Esophagus mucosa (tissue), 1 donor: ENCODE data around the gene CHRNA3. TPM values are rescaled to one million over a fixed set of nuclear protein-coding genes. Genes with fewer than 3 reads are reported as not detected.

Experiments used
- ATAC-seq: fragments of 200-7000 bp; cut with Tn5 transposase; one replicate; pipeline ENCODE4 v1.9.1; 2020
- total RNA-seq: library from RNA; stranded (reverse); gene quantifications from one replicate; pipeline ENCODE4 v1.2.4, GENCODE V29; 2023
- donor health status: DM: yes; HTN: yes; CAD: no.

The CHRNA3 gene
- total RNA-seq, 1 donor from 2014 or later: 0.20 TPM

DNA sequence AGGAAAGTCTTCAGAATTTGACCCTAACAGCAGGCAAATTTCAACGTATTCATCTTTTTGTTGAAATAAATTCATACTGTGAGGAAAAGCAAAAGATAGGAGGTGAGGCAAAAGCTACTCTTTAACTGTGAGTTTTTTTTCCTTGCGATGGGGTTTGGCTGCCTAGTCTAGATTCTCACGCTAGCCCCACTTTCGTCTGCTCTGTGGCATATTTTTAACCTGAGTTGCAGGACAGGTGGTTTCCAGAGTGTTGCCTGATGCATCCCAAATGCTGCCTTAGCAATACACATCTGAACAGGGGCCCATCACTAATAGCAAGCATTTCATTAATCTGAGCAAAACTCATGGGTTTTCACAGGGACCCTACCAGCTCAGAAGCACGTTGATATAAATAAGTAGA lies 68.9 kb downstream of the CHRNA3 start:
- no peak for ATAC-seq

DNA sequence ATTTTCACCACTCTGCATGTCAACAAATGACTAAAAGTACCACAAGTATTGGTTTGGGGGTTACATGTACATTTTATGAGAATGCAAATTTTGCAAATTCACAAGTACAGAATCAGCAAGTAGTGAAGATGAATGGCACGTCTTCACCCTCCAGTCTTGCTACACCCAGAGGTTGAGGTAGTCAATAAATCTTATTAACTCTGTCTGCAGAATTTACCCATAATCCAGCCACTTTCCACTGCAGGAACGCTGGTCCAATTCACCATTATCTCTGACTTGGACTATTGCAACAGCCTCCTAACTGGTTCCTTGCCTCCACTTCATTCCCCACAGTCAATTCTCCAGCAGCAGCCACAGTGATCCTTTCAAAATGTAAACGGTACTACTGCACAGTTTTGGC lies 70.0 kb downstream of the CHRNA3 start:
- ATAC-seq: no peak

DNA sequence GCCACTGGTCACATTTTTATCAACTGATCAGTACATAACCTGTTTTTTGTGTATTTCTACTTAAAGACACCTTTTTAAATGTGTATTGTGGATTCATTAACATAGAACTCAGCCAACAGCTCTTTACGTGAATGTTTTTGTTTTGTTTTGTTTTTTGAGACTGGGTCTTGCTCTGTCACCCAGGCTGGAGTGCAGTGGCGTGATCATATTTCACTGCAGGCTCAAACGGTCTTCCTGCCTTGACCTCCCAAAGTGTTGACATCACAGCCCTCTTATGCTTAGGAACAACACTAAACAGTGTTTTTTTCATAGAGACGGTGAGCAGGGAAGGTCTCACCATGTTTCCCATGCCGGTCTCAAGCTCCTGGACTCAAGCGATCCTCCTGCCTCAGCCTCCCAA lies 70.6 kb downstream of the CHRNA3 start:
- no peak for ATAC-seq

Other genes starting within 250 kb of the CHRNA3 start
- 33.0 TPM for gene IREB2, start 182.8 kb downstream of the CHRNA3 start, total RNA-seq
- 4.3 TPM for gene HYKK, start 113.4 kb downstream of the CHRNA3 start, total RNA-seq
- 133 TPM for gene PSMA4, start 80.6 kb downstream of the CHRNA3 start, total RNA-seq
- 4.3 TPM for gene CHRNA5, start 55.5 kb downstream of the CHRNA3 start, total RNA-seq
- gene CHRNB4, start 20.2 kb upstream of the CHRNA3 start, total RNA-seq: 0.72 TPM
- gene ADAMTS7, start 190.5 kb upstream of the CHRNA3 start, total RNA-seq: 0.48 TPM